HUES48 (cell line): ENCODE data around the gene RNU2-63P.
"Not testable (repeated sequence)": the region's sequence is repeated elsewhere in the genome, so short reads cannot be mapped to it uniquely, and the experiment has no call there.

ENCODE experiments used
- H3K27ac ChIP-seq: one replicate; pipeline ENCODE4 v1.7.0; 2013; ENCODE audit warnings: low read depth, low read length, inconsistent platforms
- H3K27me3 ChIP-seq: 2 replicates; pipeline ENCODE4 v1.6.1; 2013; ENCODE audit warnings: mild to moderate bottlenecking, low read length; ENCODE audit not compliant: control insufficient read depth, insufficient read depth
- H3K36me3 ChIP-seq: 2 replicates; pipeline ENCODE4 v1.6.1; 2013; ENCODE audit warnings: low read length; ENCODE audit not compliant: control insufficient read depth, insufficient read depth
- H3K4me1 ChIP-seq: 2 replicates; pipeline ENCODE4 v1.6.1; 2013; ENCODE audit warnings: mild to moderate bottlenecking, low read length; ENCODE audit not compliant: control insufficient read depth, insufficient read depth
- H3K4me3 ChIP-seq: 2 replicates; pipeline ENCODE4 v1.5.1; 2013; ENCODE audit warnings: mild to moderate bottlenecking, low read depth, low read length
- H3K9ac ChIP-seq: 2 replicates; pipeline ENCODE4 v1.6.1; 2013; ENCODE audit warnings: mild to moderate bottlenecking, low read depth, low read length, moderate library complexity
- H3K9me3 ChIP-seq: 2 replicates; pipeline ENCODE4 v1.6.1; 2013; ENCODE audit warnings: low read length; ENCODE audit not compliant: control insufficient read depth, insufficient read depth

Gene RNU2-63P

DNA sequence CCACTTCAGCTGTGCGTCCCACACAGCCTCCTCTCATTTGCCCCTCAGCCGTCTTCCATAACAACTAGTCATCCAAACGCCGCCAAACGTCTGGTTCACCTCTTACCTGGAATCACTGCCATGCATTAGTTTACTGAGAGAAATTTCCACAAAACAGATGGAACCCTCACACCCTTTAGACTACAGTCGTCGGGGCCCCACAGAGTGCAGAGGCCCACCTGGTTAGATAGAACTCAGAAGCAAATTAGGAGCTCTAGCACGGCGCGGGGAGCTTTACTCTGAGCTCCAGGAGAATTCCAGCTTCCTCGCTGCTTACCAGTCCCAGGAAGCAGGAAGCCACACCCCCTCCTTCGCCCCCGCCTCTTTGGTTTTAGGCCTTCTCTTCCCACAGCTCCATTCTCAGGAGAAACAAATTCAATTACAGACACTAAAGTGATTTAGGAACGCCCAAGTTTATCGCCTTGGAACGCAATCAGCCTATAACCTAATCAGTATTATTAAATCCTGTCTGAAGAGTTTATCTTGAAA, 9.4 kb downstream of the RNU2-63P start:
- Histone ChIP-seq H3K9me3 (no peaks in the 10 kb centered on the region), H3K4me3 (no peak overlapping the region), H3K9ac (no peak overlapping the region), H3K36me3 (no peaks in the 10 kb centered on the region), H3K27ac (no peak overlapping the region), H3K4me1 (peaks cover 15% of the 10 kb centered on the region), H3K27me3 (no peaks in the 10 kb centered on the region)

DNA sequence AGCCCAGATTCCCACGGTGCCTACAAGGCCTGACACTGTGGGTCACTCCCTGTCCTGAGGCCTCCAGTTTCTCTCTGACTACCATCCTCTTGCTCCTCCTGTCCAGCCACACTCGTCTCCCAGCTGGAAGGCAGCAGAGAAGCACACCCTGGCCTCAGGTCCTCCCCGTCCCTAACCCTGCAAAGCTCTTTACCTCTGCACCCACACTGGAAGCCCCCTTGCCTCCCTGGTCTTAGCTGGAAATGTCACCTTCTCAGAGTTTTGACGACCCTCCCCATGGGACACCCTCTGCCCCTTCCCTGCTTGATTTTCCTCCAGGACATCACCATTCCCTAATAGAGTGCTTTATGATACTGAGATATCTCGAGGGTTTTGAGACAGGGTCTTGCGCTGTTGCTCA, 10.6 kb downstream of the RNU2-63P start:
- Histone ChIP-seq H3K36me3 (no peaks in the 10 kb centered on the region), H3K4me3 (no peak overlapping the region), H3K9me3 (no peaks in the 10 kb centered on the region), H3K27ac (no peak overlapping the region), H3K27me3 (no peaks in the 10 kb centered on the region), H3K4me1 (peaks cover 15% of the 10 kb centered on the region), H3K9ac (no peak overlapping the region)

DNA sequence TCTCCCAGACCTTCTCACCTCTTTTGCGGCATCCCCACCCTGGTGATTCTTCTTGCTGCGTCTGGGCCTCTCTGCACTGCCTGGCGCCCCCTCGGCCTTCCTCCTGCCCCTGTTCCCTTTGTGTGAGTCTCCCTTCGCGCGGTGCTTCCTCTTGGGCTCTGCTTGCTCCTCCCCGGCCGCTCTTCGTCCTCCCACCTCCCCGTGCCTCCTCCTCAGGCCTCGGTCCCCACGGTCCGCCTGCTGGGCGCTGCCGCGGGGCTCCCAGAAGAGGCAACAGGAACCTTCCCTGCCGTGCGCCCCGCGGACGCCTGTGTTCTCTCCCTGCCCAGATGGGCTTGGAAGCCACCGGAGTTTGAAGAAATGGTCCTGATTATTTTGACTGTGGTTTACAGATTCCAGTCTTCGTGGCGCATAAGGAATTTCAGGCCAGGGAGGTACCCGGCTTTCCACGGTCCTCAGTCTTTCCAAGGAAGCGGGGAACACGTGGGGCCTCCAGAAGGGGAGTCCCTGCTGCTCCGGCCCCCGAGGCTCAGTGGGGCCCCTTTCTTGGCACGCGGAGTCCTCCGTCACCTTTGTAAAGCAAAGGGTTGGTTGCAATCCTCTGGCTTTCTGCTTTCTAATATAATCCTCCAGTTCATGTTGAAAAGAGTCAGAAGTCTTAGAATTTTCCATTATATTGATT, 13.1 kb downstream of the RNU2-63P start:
- no peaks in the 10 kb centered on the region for H3K27me3 ChIP-seq
- no peaks in the 10 kb centered on the region for H3K9me3 ChIP-seq
- H3K9ac ChIP-seq, result no peak overlapping the region
- no peak overlapping the region for H3K27ac ChIP-seq
- peaks cover 15% of the 10 kb centered on the region for H3K4me1 ChIP-seq
- H3K36me3 ChIP-seq, result no peaks in the 10 kb centered on the region
- no peak overlapping the region for H3K4me3 ChIP-seq

DNA sequence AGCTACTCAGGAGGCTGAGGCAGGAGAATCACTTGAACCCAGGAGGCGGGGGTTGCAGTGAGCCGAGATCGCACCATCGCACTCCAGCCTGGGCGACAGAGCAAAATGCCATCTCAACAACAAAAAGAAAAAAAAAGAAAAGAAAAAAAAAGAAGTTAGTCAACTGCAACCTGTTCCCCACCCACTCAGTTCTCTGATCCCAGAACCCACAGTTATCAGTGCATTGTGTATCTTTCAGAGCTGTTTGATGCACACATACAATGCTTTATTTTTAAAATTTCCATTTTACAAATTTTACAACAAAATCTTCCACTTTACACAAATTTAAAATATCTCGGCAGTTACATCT, 14.0 kb downstream of the RNU2-63P start:
- no peak overlapping the region for H3K9ac ChIP-seq
- no peaks in the 10 kb centered on the region for H3K27me3 ChIP-seq
- H3K4me1 ChIP-seq, result peaks cover 12% of the 10 kb centered on the region
- no peak overlapping the region for H3K27ac ChIP-seq
- no peaks in the 10 kb centered on the region for H3K36me3 ChIP-seq
- H3K4me3 ChIP-seq, result no peak overlapping the region
- H3K9me3 ChIP-seq, result no peaks in the 10 kb centered on the region

DNA sequence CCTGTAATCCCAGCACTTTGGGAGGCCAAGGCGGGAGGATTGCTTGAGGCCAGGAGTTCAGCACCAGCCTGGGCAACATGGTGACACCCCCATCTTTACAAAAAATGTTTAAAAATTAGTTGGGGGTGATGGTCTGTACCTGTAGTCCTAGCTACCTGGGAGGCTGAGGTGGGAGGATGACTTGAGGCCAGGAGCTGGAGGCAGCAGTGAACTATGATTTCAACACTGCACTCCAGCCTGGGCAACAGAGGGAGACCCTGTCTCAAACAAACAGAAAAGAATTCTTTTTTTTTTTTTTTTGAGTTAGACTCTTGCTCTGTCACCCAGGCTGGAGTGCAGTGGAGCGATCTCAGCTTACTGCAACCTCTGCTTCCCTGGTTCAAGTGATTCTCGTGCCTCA, 15.9 kb downstream of the RNU2-63P start:
- H3K9ac ChIP-seq, H3K36me3 ChIP-seq, H3K9me3 ChIP-seq, H3K4me1 ChIP-seq, H3K27me3 ChIP-seq, H3K27ac ChIP-seq, H3K4me3 ChIP-seq: not testable (repeated sequence)

DNA sequence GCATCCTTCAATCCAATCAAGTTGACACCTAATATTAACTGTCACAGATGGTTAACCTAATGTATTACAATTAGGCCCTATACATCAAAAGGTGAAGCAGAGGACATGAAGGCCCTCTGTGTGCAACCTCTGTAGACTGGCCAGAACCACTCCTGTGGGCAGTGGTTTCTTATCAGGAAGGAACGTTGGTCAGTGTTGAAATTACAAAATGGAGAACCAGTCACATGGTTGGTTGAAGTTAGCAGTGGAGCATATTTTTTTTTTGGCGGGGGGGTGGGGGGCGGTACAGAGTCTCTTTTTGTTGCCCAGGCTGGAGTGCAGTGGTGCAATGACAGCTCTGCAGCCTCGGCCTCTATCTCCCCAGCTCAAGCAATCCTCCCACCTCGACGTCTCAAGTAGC, 19.8 kb downstream of the RNU2-63P start:
- Histone ChIP-seq H3K4me3 (no peak overlapping the region), H3K9me3 (no peaks in the 10 kb centered on the region), H3K27me3 (no peaks in the 10 kb centered on the region), H3K36me3 (no peaks in the 10 kb centered on the region), H3K4me1 (no peaks in the 10 kb centered on the region), H3K9ac (no peak overlapping the region), H3K27ac (no peak overlapping the region)

DNA sequence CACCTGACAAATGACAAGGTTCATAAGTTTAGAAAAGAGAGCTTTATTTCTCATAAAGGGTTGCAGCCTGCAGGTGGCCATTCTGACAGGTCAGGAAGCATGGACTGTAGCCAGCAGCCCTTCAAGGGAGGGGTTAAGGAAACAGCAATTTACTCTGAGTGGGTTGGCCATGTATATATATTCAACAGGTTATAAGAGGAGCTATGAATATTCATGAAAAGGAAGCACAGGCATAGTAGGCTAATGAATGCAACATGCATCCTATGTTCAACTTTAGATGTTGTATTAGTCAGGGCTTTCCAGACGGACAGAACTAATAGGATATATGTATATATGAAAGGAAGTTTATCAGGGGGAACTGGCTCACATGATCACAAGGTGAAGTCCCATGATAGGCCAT, 20.6 kb downstream of the RNU2-63P start:
- no peaks in the 10 kb centered on the region for H3K36me3 ChIP-seq
- H3K27ac ChIP-seq, result no peak overlapping the region
- no peaks in the 10 kb centered on the region for H3K4me1 ChIP-seq
- H3K9ac ChIP-seq, result no peak overlapping the region
- no peaks in the 10 kb centered on the region for H3K27me3 ChIP-seq
- H3K4me3 ChIP-seq, result no peak overlapping the region
- H3K9me3 ChIP-seq, result no peaks in the 10 kb centered on the region

DNA sequence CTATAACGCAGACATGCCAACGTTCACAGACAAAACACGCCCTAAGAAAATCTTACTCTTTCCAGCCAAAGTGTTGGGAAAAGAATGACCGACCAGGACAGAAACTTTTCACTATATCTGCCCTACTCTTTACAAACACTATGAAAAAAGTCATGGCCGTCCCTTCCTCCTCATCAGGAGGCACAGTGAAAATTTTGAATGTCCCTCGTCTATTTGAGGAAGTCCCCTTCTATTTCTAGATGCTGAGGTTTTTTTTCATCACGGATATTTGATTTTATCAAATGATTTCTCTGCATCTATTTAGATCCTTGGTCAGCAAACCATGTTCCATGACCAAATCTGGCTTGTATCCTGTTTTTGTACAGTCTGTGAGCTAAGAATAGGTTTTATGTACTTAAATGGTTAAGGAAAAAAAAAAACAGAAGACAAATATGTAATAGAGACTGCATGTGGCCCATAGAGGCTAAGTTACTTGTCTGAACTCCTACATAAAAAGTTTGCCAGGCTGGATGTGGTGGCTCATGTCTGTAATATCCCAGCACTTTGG, 22.0 kb downstream of the RNU2-63P start:
- H3K27ac ChIP-seq, H3K36me3 ChIP-seq, H3K9ac ChIP-seq, H3K4me1 ChIP-seq, H3K9me3 ChIP-seq, H3K4me3 ChIP-seq, H3K27me3 ChIP-seq: not testable (repeated sequence)

DNA sequence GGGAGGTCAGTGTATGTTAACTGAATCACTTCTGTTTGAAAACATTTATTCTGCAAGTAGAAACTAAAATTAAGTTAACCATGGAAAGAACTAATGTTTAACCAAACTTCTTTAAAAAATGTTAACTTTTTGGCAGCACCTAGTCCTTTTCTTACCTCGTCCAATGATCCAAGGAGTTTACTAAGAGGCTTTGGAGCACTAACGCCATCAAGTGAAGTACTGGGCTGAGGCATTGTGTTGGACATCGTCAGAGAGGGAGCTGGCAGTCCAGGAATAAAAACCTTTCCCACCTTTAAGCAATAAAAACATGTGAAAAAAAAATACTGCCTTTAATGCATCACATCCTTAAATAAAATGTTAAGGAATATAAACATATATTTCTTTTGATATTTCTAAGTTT, 23.8 kb downstream of the RNU2-63P start:
- H3K27me3 ChIP-seq, H3K4me3 ChIP-seq, H3K27ac ChIP-seq, H3K36me3 ChIP-seq, H3K4me1 ChIP-seq, H3K9me3 ChIP-seq, H3K9ac ChIP-seq: not testable (repeated sequence)

DNA sequence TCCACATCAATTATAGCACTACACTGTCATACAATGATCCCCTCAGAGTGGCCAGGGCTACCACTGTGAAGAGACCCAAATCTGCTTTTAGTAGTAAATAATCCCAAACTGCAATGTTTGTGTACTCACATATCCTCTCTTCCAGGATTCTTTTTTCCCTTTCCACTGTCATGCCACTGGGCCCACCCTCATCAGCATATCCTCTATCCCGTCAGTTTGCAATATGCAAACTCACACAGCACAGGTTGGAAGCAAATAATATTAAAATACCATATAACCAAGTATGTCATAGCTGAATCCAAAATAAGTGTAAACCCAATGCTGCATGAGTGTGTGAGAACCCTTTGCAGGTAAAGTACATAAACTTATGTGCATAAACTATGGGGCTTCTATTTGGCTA, 28.9 kb downstream of the RNU2-63P start:
- H3K9ac ChIP-seq, H3K36me3 ChIP-seq, H3K9me3 ChIP-seq, H3K4me1 ChIP-seq, H3K4me3 ChIP-seq, H3K27ac ChIP-seq, H3K27me3 ChIP-seq: not testable (repeated sequence)

DNA sequence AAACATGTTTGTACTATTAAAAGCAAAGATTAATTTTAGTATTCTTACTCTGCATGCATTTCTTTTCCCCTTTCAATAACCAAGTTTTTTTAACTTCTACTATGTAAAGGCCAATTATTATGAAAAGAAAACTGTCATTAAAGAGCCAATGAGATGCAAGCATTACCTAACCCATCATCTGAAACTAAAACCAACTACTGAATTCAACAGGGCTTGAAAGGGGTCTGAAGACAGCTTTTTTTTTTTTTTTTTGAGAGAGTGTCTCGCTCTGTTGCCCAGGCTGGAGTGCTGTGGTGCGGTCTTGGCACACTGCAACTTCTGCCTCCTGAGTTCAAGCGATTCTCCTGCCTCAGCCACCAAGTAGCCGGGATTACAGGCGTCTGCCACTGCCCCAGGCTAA, 30.4 kb downstream of the RNU2-63P start:
- not testable (repeated sequence) for H3K27me3 ChIP-seq, H3K27ac ChIP-seq, H3K36me3 ChIP-seq, H3K9me3 ChIP-seq, H3K4me1 ChIP-seq, H3K9ac ChIP-seq, H3K4me3 ChIP-seq
